Activated CD8-positive, alpha-beta memory T cell treated with anti-CD3 and anti-CD28 coated beads, Interleukin-2, amount 10 ng/mL, durations not matched to agents 7 days and 5 days (primary cell): ENCODE measurements around the gene PRSS27. TPM values are rescaled to one million over a fixed set of nuclear protein-coding genes. Genes with fewer than 3 reads are reported as not detected.

Source experiments
- ATAC-seq: fragments of 150-1000 bp; cut with Tn5 transposase; one replicate; pipeline ENCODE4 v1.10.0; 2021; ENCODE audit warnings: moderate library complexity
- CTCF ChIA-PET: fragments of 350-600 bp; sonication (Branson Sonifier 250); formaldehyde crosslinking; loops from one replicate; lab custom pipeline; 2021; ENCODE audit warnings: antibody characterized with exemption; lab: Charles Lee
- DNase-seq: peaks from one replicate; pipeline ENCODE4 v3.0.0-alpha.2; 2020
- H3K27ac Mint-ChIP-seq: one replicate; pipeline ENCODE4 v1.8.0; 2021; ENCODE audit warnings: mild to moderate bottlenecking, mixed read lengths
- H3K27me3 Mint-ChIP-seq: one replicate; pipeline ENCODE4 v1.8.0; 2021; ENCODE audit warnings: mixed read lengths
- H3K36me3 Mint-ChIP-seq: one replicate; pipeline ENCODE4 v1.8.0; 2021; ENCODE audit warnings: mild to moderate bottlenecking, mixed read lengths
- H3K4me1 Mint-ChIP-seq: one replicate; pipeline ENCODE4 v1.8.0; 2021; ENCODE audit warnings: mixed read lengths
- H3K4me3 Mint-ChIP-seq: one replicate; pipeline ENCODE4 v1.8.0; 2021; ENCODE audit warnings: mild to moderate bottlenecking, moderate library complexity, mixed read lengths
- H3K9me3 Mint-ChIP-seq: one replicate; pipeline ENCODE4 v1.8.0; 2022; ENCODE audit warnings: low read depth, mixed read lengths
- total RNA-seq, 2 experiments: library from RNA; stranded (reverse); gene quantifications; one replicate each; pipeline ENCODE4 v1.2.3, GENCODE V29; 2021

PRSS27 gene
- total RNA-seq, 2 experiments from 2014 or later, result 1.2 to 1.7 TPM

GRCh38 chr16:2745116-2745890 lies 25.3 kb upstream of the PRSS27 start:
- Mint-ChIP-seq H3K27ac (no peak overlapping the region), H3K27me3 (no peaks in the 10 kb centered on the region), H3K4me1 (peaks cover 11% of the 10 kb centered on the region), H3K4me3 (no peak overlapping the region), H3K36me3 (peaks cover 2% of the 10 kb centered on the region), H3K9me3 (no peaks in the 10 kb centered on the region)
- CTCF ChIA-PET, result no interaction called here
- ATAC-seq (no peak), DNase-seq (no peak)

DNA sequence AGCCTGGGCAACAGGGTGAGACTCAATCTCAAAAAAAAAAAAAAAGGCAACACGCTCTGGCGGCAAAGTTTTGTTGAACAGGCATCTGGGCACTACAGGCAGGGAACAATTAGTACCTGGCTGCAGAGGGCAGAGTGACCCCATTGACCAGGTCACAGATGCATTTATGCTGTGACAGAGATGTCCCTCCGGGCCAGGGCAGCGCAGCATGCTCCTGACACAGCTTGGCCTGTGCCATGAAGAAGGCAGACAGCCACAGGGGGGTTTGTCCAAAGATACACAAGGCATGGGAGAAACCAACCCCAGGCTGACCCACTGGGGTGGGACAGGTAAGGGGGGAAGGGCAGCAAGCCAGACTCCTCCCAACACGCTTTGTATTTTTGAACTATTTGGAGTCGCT lies 24.7 kb upstream of the PRSS27 start:
- Mint-ChIP-seq H3K36me3 (peaks cover 2% of the 10 kb centered on the region), H3K9me3 (no peaks in the 10 kb centered on the region), H3K27ac (no peak overlapping the region), H3K27me3 (no peaks in the 10 kb centered on the region), H3K4me1 (peaks cover 6% of the 10 kb centered on the region), H3K4me3 (no peak overlapping the region)
- no peak for DNase-seq
- no peak for ATAC-seq
- CTCF ChIA-PET, result no interaction called here

GRCh38 chr16:2743007-2743810 lies 23.2 kb upstream of the PRSS27 start:
- no peak for DNase-seq
- peaks cover 8% of the 10 kb centered on the region for H3K4me1 Mint-ChIP-seq
- H3K9me3 Mint-ChIP-seq, result no peaks in the 10 kb centered on the region
- H3K36me3 Mint-ChIP-seq, result no peaks in the 10 kb centered on the region
- no peak overlapping the region for H3K4me3 Mint-ChIP-seq
- CTCF ChIA-PET, result no interaction called here
- no peak overlapping the region for H3K27ac Mint-ChIP-seq
- no peaks in the 10 kb centered on the region for H3K27me3 Mint-ChIP-seq
- no peak for ATAC-seq

DNA sequence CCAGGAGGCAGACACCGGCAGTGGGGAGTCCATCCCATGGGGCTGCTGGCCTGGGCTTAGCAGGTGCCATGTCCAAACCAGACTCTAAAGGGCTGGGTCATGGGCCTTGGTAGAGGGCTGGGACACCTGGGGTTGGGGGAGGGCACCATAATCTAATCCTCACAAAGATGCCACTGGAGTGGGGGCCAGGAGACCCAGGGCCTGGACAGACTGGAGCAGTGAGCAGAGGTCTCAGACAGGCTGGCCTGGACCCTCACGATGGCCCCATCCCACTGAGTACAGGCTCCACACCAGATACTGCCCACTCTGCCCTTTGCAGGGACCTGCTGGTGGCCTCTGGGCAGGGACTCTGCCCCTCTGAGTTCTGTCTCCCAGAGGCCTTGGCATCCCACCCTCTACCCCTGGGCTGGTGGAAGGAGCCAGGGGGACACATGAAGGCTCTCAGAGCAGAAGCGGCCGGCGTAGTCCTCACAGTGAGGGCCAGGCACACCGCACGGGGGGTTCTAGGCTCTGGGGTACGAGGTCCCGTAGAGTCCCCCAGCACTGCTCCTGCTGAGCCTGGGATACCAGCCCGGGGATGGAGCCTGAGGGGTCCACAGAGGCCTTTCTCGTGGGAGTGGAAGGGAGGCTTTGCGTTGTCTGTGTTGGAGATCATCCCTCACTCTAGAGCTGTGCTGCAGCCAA lies 22.4 kb upstream of the PRSS27 start:
- CTCF ChIA-PET, result no interaction called here
- Mint-ChIP-seq H3K36me3 (no peaks in the 10 kb centered on the region), H3K27me3 (no peaks in the 10 kb centered on the region), H3K27ac (no peak overlapping the region), H3K4me1 (peaks cover 8% of the 10 kb centered on the region), H3K9me3 (no peaks in the 10 kb centered on the region), H3K4me3 (no peak overlapping the region)
- ATAC-seq (no peak), DNase-seq (no peak)

DNA sequence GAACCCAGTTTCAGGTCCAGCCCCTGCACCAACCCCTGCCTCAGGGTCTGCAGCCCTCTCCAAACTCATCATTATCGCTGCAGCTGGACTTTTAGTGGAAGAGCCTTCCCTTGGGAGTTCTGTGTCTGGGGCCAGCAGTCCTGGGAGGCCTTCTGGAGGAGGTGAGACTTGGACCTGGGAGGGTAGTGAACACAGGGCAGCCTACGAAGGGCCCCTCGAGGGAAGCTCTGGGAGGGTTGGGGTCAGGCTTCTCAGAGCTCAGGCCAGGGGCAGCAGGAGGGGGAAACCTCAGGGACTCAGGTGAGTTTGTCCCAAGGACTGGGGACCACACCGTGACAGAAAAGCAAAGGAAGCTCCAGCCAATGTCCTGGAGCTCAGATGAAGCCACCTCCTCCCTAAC lies 21.1 kb upstream of the PRSS27 start:
- CTCF ChIA-PET, result no interaction called here

GRCh38 chr16:2740476-2740875 lies 20.5 kb upstream of the PRSS27 start:
- no peak overlapping the region for H3K27ac Mint-ChIP-seq
- no peak for DNase-seq
- H3K9me3 Mint-ChIP-seq, result no peaks in the 10 kb centered on the region
- no peaks in the 10 kb centered on the region for H3K27me3 Mint-ChIP-seq
- H3K36me3 Mint-ChIP-seq, result no peaks in the 10 kb centered on the region
- no peak for ATAC-seq
- H3K4me1 Mint-ChIP-seq, result peaks cover 8% of the 10 kb centered on the region
- CTCF ChIA-PET, result no interaction called here
- no peak overlapping the region for H3K4me3 Mint-ChIP-seq

More for the DNA sequence above, 21.1 kb upstream of the PRSS27 start:
- peaks cover 8% of the 10 kb centered on the region for H3K4me1 Mint-ChIP-seq
- no peaks in the 10 kb centered on the region for H3K9me3 Mint-ChIP-seq
- H3K27me3 Mint-ChIP-seq, result no peaks in the 10 kb centered on the region
- no peaks in the 10 kb centered on the region for H3K36me3 Mint-ChIP-seq
- no peak for DNase-seq
- H3K4me3 Mint-ChIP-seq, result no peak overlapping the region
- ATAC-seq, result no peak
- no peak overlapping the region for H3K27ac Mint-ChIP-seq

DNA sequence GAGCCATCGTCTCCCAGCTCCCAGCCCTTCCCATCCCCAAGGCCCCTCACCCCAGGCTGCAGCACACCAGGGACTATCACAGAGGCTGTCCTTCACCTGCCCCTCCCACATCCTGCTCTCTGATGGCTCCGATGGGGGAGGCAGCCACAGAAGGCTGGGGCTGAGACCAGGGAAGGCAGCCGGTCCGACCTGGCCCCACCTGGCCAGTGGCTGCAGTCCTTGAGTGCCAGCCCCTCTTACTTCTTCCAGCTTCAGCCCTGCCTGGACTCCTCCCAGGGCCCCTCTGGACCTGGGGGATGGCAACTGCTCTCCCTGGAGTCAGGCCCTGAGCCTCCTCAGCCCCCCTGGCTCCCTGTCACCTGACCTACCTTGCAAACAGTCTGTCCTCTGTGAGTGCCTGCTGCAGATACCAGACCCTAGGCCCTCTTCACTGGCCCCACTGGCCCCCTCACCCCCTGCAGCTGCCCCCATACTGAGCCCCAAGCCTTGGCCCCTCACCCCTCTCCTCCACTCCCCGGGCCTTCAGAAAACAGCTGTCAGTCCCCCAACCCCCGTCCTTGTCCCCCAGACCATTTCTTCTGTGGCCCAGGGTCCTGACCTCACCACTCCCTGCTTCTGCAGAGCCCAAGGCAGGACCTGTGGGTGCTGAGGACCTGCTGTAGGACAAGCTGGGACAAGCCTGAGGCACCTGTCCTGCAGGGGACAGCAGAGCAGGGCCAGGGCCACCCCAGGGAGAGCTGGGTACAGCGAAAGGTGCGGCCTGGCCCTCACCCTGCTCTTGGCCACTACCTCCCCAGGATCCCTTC lies 19.8 kb upstream of the PRSS27 start:
- Mint-ChIP-seq H3K27ac (no peak overlapping the region), H3K4me1 (peaks cover 12% of the 10 kb centered on the region), H3K9me3 (no peaks in the 10 kb centered on the region), H3K27me3 (no peaks in the 10 kb centered on the region), H3K4me3 (no peak overlapping the region), H3K36me3 (no peaks in the 10 kb centered on the region)
- CTCF ChIA-PET, result no interaction called here
- DNase-seq (peak; percentile 55), ATAC-seq (peak; percentile 87)

DNA sequence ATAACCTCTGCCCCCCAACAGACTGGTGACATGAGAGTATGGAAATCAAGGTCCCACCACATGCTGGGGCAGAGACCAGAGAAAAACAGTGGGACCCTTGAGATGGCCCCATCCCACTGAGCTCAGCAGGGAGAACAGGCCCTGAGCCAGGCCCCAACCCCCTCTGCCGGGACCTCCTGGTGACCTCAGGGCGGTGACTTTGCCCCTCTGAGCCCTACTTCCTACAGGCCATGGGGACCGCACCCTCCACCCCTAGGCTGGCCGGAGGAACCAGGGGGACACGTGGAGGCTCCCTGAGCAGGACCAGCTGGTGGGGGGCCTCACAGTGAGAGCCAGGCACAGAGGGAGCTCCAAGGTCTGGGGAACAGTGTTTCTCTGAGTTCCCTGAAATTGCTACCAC lies 18.6 kb upstream of the PRSS27 start:
- H3K27ac Mint-ChIP-seq, result no peak overlapping the region

DNA sequence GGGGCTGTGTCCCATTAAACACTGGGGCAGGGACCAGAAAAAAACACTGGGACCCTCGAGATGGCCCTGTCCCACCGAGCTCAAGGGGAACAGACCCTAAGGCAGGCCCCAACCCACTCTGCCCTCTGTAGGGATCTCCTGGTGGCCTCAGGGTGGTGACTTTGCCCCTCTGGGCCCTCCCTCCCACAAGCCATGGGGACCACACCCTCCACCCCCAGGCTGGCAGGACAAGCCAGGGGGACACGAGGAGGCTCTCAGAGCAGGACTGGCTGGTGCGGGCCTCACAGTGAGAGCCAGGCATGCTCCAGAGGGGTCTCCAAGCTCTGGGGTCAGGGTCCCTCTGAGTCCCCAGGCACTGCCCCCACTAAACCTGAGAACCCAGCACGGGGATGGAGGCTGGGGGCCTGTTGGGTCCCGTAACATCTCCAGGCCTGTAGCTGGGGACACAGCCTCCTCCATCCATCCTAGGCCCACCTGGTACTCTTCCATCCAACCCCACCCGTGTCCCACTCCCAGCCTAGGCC lies 17.9 kb upstream of the PRSS27 start:
- no peaks in the 10 kb centered on the region for H3K27me3 Mint-ChIP-seq
- no peak for DNase-seq
- H3K4me3 Mint-ChIP-seq, result no peak overlapping the region
- peaks cover 15% of the 10 kb centered on the region for H3K4me1 Mint-ChIP-seq
- H3K27ac Mint-ChIP-seq, result no peak overlapping the region
- CTCF ChIA-PET, result no interaction called here
- no peaks in the 10 kb centered on the region for H3K36me3 Mint-ChIP-seq
- no peak for ATAC-seq
- H3K9me3 Mint-ChIP-seq, result no peaks in the 10 kb centered on the region

More for the DNA sequence above, 18.6 kb upstream of the PRSS27 start:
- no peak for ATAC-seq
- CTCF ChIA-PET, result interaction anchor here (0.6 kb wide), 1 partner anchor 155 kb away, joined by 4 read pairs; no protein-coding TSS in a partner anchor
- Mint-ChIP-seq H3K36me3 (no peaks in the 10 kb centered on the region), H3K4me3 (no peak overlapping the region), H3K4me1 (peaks cover 15% of the 10 kb centered on the region), H3K9me3 (no peaks in the 10 kb centered on the region), H3K27me3 (no peaks in the 10 kb centered on the region)
- DNase-seq, result no peak

DNA sequence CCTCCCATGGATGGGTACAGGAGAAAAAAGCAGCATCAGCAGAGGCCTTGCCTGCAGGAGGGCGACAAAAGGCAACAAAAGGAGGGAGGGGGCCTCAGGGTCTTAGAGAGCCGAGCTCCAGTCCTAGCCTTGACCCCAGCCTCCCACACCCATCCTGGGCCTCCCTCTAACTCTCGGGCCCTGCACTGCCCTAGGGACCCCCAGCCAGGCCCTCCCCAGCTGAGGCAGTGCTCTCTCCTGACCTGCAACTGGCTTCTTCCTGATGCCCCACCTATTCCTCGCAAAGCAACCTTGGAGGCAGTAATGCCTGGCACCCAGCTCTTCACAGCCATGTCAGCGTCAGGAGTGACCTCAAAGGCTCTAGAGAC lies 17.2 kb upstream of the PRSS27 start:
- CTCF ChIA-PET, result no interaction called here
- peaks cover 3% of the 10 kb centered on the region for H3K27me3 Mint-ChIP-seq
- ATAC-seq (no peak), DNase-seq (no peak)
- H3K36me3 Mint-ChIP-seq, result no peaks in the 10 kb centered on the region
- H3K4me3 Mint-ChIP-seq, result no peak overlapping the region
- no peaks in the 10 kb centered on the region for H3K9me3 Mint-ChIP-seq
- H3K4me1 Mint-ChIP-seq, result peaks cover 15% of the 10 kb centered on the region
- H3K27ac Mint-ChIP-seq, result no peak overlapping the region

DNA sequence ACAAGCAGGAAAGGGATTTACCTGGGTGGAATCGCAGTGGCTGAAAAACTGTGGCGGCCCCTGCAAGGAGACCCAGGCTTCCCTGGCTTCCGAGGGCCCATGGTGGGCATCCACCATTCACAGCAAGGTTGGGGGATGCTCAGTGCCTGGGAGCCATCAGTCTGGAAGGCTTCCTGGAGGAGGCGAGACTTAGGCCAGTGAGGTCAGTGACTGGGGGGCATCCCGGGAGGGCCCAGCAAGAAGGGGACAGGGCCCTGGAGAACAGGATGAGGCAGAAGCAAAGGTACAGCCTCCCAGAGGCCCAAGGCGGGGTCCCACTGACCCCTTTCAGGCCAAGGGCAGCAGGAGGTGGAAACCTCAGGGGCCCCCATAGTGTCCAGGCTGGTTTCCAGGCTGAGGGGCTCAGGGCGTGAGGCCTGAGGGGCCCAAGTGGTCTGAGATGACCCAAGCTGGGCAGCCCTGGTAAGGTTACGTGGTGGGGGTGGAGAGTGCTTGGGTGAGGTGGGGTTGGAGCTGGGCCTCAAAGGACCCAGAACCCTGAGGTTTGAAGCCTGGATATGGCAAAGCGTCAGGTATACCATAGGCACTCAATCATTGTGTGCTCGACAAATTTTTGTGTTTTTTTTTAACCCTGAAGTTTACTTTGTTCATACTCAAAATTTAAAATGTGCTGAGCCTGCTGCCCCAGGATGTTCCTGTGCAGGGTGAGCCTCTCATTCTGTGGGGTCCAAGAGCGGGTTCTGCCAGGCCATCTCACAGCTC lies 16.6 kb upstream of the PRSS27 start:
- Mint-ChIP-seq H3K4me3 (no peak overlapping the region), H3K4me1 (peaks cover 15% of the 10 kb centered on the region), H3K27me3 (peaks cover 3% of the 10 kb centered on the region), H3K27ac (no peak overlapping the region), H3K9me3 (no peaks in the 10 kb centered on the region), H3K36me3 (no peaks in the 10 kb centered on the region)
- DNase-seq (no peak), ATAC-seq (no peak)
- CTCF ChIA-PET, result no interaction called here

GRCh38 chr16:2734844-2735515 lies 15.0 kb upstream of the PRSS27 start:
- H3K27me3 Mint-ChIP-seq, result peaks cover 3% of the 10 kb centered on the region
- no peaks in the 10 kb centered on the region for H3K9me3 Mint-ChIP-seq
- CTCF ChIA-PET, result no interaction called here
- no peak overlapping the region for H3K4me3 Mint-ChIP-seq
- H3K36me3 Mint-ChIP-seq, result no peaks in the 10 kb centered on the region
- peak overlapping the region; percentile 8 for H3K27ac Mint-ChIP-seq
- H3K4me1 Mint-ChIP-seq, result peaks cover 15% of the 10 kb centered on the region
- DNase-seq, result no peak
- peak; percentile 31 for ATAC-seq
